ENCODE measurements around the gene PCDH12. TPM values are rescaled to one million over a fixed set of nuclear protein-coding genes. Genes with fewer than 3 reads are reported as not detected.
A peak's percentile ranks its signal among the peaks of the same experiment; 100 is the strongest.

The PCDH12 gene
- polyA plus RNA-seq, 2 donors = 0.16 to 0.40 TPM

- Histone ChIP-seq H3K4me3 (ENCODE audit: low read depth in 1 of 2, low read length in 2 of 2) (no peak overlapping the region), H3K27me3 (ENCODE audit: control insufficient read depth in 1 of 2, insufficient read depth in 2 of 2, low read length in 2 of 2) (no peaks in the 10 kb centered on the region), H3K36me3 (ENCODE audit: control insufficient read depth in 2 of 2, insufficient read depth in 2 of 2, low read length in 1 of 2) (peaks cover 9 to 22% of the 10 kb centered on the region in 2 donors), H3K27ac (ENCODE audit: low read depth in 2 of 2, low read length in 1 of 2) (no peak overlapping the region), H3K9me3 (ENCODE audit: control insufficient read depth in 2 of 2, insufficient read depth in 1 of 2, low read depth in 1 of 2, low read length in 1 of 2) (no peaks in the 10 kb centered on the region), H3K4me1 (ENCODE audit: control insufficient read depth in 2 of 2, insufficient read depth in 2 of 2, low read length in 1 of 2) (peaks cover 0 to 7% of the 10 kb centered on the region in 2 donors)
- WGBS, 2 donors = 67 to 73% methylated on average over 9 of the region's 9 CpGs
Observed at GRCh38 chr5:141942185-141942857, 15.7 kb downstream of the PCDH12 start.

- no peak overlapping the region for H3K4me3 ChIP-seq (ENCODE audit: low read depth in 1 of 2, low read length in 2 of 2)
- peaks cover 0 to 7% of the 10 kb centered on the region in 2 donors for H3K4me1 ChIP-seq (ENCODE audit: control insufficient read depth in 2 of 2, insufficient read depth in 2 of 2, low read length in 1 of 2)
- peaks cover 13 to 27% of the 10 kb centered on the region in 2 donors for H3K36me3 ChIP-seq (ENCODE audit: control insufficient read depth in 2 of 2, insufficient read depth in 2 of 2, low read length in 1 of 2)
- H3K27ac ChIP-seq (ENCODE audit: low read depth in 2 of 2, low read length in 1 of 2) = no peak overlapping the region
- WGBS, 2 donors = 80 to 81% methylated on average over 6 of the region's 6 CpGs
- H3K27me3 ChIP-seq (ENCODE audit: control insufficient read depth in 1 of 2, insufficient read depth in 2 of 2, low read length in 2 of 2) = no peaks in the 10 kb centered on the region
- no peaks in the 10 kb centered on the region for H3K9me3 ChIP-seq (ENCODE audit: control insufficient read depth in 2 of 2, insufficient read depth in 1 of 2, low read depth in 1 of 2, low read length in 1 of 2)
Observed at GRCh38 chr5:141941779-141942178, 16.2 kb downstream of the PCDH12 start.

- no peaks in the 10 kb centered on the region for H3K9me3 ChIP-seq (ENCODE audit: control insufficient read depth in 2 of 2, insufficient read depth in 1 of 2, low read depth in 1 of 2, low read length in 1 of 2)
- no peaks in the 10 kb centered on the region for H3K27me3 ChIP-seq (ENCODE audit: control insufficient read depth in 1 of 2, insufficient read depth in 2 of 2, low read length in 2 of 2)
- WGBS, 2 donors = 50 to 63% methylated on average over 6 of the region's 6 CpGs
- H3K36me3 ChIP-seq (ENCODE audit: control insufficient read depth in 2 of 2, insufficient read depth in 2 of 2, low read length in 1 of 2) = peaks cover 13 to 30% of the 10 kb centered on the region in 2 donors
- H3K4me1 ChIP-seq (ENCODE audit: control insufficient read depth in 2 of 2, insufficient read depth in 2 of 2, low read length in 1 of 2) = peaks cover 0 to 7% of the 10 kb centered on the region in 2 donors
- no peak overlapping the region for H3K4me3 ChIP-seq (ENCODE audit: low read depth in 1 of 2, low read length in 2 of 2)
- H3K27ac ChIP-seq (ENCODE audit: low read depth in 2 of 2, low read length in 1 of 2) = peak overlapping the region in 1 of 2 donors; percentile 36
Observed at GRCh38 chr5:141941307-141941706, 16.7 kb downstream of the PCDH12 start.

GRCh38 chr5:141940695-141941271, 17.2 kb downstream of the PCDH12 start:
- WGBS, 2 donors = 50 to 59% methylated on average over 6 of the region's 6 CpGs
- Histone ChIP-seq H3K9me3 (ENCODE audit: control insufficient read depth in 2 of 2, insufficient read depth in 1 of 2, low read depth in 1 of 2, low read length in 1 of 2) (no peaks in the 10 kb centered on the region), H3K27ac (ENCODE audit: low read depth in 2 of 2, low read length in 1 of 2) (no peak overlapping the region), H3K4me1 (ENCODE audit: control insufficient read depth in 2 of 2, insufficient read depth in 2 of 2, low read length in 1 of 2) (peaks cover 0 to 6% of the 10 kb centered on the region in 2 donors), H3K36me3 (ENCODE audit: control insufficient read depth in 2 of 2, insufficient read depth in 2 of 2, low read length in 1 of 2) (peaks cover 13 to 32% of the 10 kb centered on the region in 2 donors), H3K27me3 (ENCODE audit: control insufficient read depth in 1 of 2, insufficient read depth in 2 of 2, low read length in 2 of 2) (no peaks in the 10 kb centered on the region), H3K4me3 (ENCODE audit: low read depth in 1 of 2, low read length in 2 of 2) (no peak overlapping the region)

- no peak overlapping the region for H3K4me3 ChIP-seq (ENCODE audit: low read depth in 1 of 2, low read length in 2 of 2)
Observed at GRCh38 chr5:141935538-141935937, 22.5 kb downstream of the PCDH12 start.

GRCh38 chr5:141934099-141934844, 23.7 kb downstream of the PCDH12 start:
- Histone ChIP-seq H3K4me3 (ENCODE audit: low read depth in 1 of 2, low read length in 2 of 2) (no peak overlapping the region), H3K9me3 (ENCODE audit: control insufficient read depth in 2 of 2, insufficient read depth in 1 of 2, low read depth in 1 of 2, low read length in 1 of 2) (no peaks in the 10 kb centered on the region), H3K27me3 (ENCODE audit: control insufficient read depth in 1 of 2, insufficient read depth in 2 of 2, low read length in 2 of 2) (no peaks in the 10 kb centered on the region), H3K4me1 (ENCODE audit: control insufficient read depth in 2 of 2, insufficient read depth in 2 of 2, low read length in 1 of 2) (peaks cover 2 to 3% of the 10 kb centered on the region in 2 donors), H3K36me3 (ENCODE audit: control insufficient read depth in 2 of 2, insufficient read depth in 2 of 2, low read length in 1 of 2) (peaks cover 31 to 47% of the 10 kb centered on the region in 2 donors), H3K27ac (ENCODE audit: low read depth in 2 of 2, low read length in 1 of 2) (no peak overlapping the region)
- WGBS, 2 donors = 65 to 72% methylated on average over 11 of the region's 11 CpGs

More at GRCh38 chr5:141935538-141935937, 22.5 kb downstream of the PCDH12 start:
- Histone ChIP-seq H3K27ac (ENCODE audit: low read depth in 2 of 2, low read length in 1 of 2) (peak overlapping the region in 1 of 2 donors; percentile 5), H3K27me3 (ENCODE audit: control insufficient read depth in 1 of 2, insufficient read depth in 2 of 2, low read length in 2 of 2) (no peaks in the 10 kb centered on the region), H3K36me3 (ENCODE audit: control insufficient read depth in 2 of 2, insufficient read depth in 2 of 2, low read length in 1 of 2) (peaks cover 22 to 49% of the 10 kb centered on the region in 2 donors), H3K4me1 (ENCODE audit: control insufficient read depth in 2 of 2, insufficient read depth in 2 of 2, low read length in 1 of 2) (peaks cover 2 to 3% of the 10 kb centered on the region in 2 donors), H3K9me3 (ENCODE audit: control insufficient read depth in 2 of 2, insufficient read depth in 1 of 2, low read depth in 1 of 2, low read length in 1 of 2) (no peaks in the 10 kb centered on the region)
- WGBS, 2 donors = 57 to 75% methylated on average over 4 of the region's 4 CpGs

- no peaks in the 10 kb centered on the region for H3K9me3 ChIP-seq (ENCODE audit: control insufficient read depth in 2 of 2, insufficient read depth in 1 of 2, low read depth in 1 of 2, low read length in 1 of 2)
- no peak overlapping the region for H3K4me3 ChIP-seq (ENCODE audit: low read depth in 1 of 2, low read length in 2 of 2)
- no peak overlapping the region for H3K27ac ChIP-seq (ENCODE audit: low read depth in 2 of 2, low read length in 1 of 2)
- H3K27me3 ChIP-seq (ENCODE audit: control insufficient read depth in 1 of 2, insufficient read depth in 2 of 2, low read length in 2 of 2) = no peaks in the 10 kb centered on the region
- 95 to 96% methylated on average over 7 of the region's 7 CpGs for WGBS, 2 donors
- H3K4me1 ChIP-seq (ENCODE audit: control insufficient read depth in 2 of 2, insufficient read depth in 2 of 2, low read length in 1 of 2) = peaks cover 2 to 3% of the 10 kb centered on the region in 2 donors
- peaks cover 24 to 48% of the 10 kb centered on the region in 2 donors for H3K36me3 ChIP-seq (ENCODE audit: control insufficient read depth in 2 of 2, insufficient read depth in 2 of 2, low read length in 1 of 2)
Observed at GRCh38 chr5:141933151-141933550, 24.9 kb downstream of the PCDH12 start.

- H3K36me3 ChIP-seq (ENCODE audit: control insufficient read depth in 2 of 2, insufficient read depth in 2 of 2, low read length in 1 of 2) = peaks cover 18 to 48% of the 10 kb centered on the region in 2 donors
Observed at GRCh38 chr5:141931694-141932093, 26.3 kb downstream of the PCDH12 start.

GRCh38 chr5:141929398-141930058, 28.5 kb downstream of the PCDH12 start:
- H3K27ac ChIP-seq (ENCODE audit: low read depth in 2 of 2, low read length in 1 of 2) = no peak overlapping the region
- peaks cover 15 to 45% of the 10 kb centered on the region in 2 donors for H3K36me3 ChIP-seq (ENCODE audit: control insufficient read depth in 2 of 2, insufficient read depth in 2 of 2, low read length in 1 of 2)
- H3K9me3 ChIP-seq (ENCODE audit: control insufficient read depth in 2 of 2, insufficient read depth in 1 of 2, low read depth in 1 of 2, low read length in 1 of 2) = no peaks in the 10 kb centered on the region
- no peaks in the 10 kb centered on the region for H3K27me3 ChIP-seq (ENCODE audit: control insufficient read depth in 1 of 2, insufficient read depth in 2 of 2, low read length in 2 of 2)
- 91 to 92% methylated on average over 19 of the region's 19 CpGs for WGBS, 2 donors
- peaks cover 0 to 2% of the 10 kb centered on the region in 2 donors for H3K4me1 ChIP-seq (ENCODE audit: control insufficient read depth in 2 of 2, insufficient read depth in 2 of 2, low read length in 1 of 2)
- H3K4me3 ChIP-seq (ENCODE audit: low read depth in 1 of 2, low read length in 2 of 2) = no peak overlapping the region

More at GRCh38 chr5:141931694-141932093, 26.3 kb downstream of the PCDH12 start:
- Histone ChIP-seq H3K4me1 (ENCODE audit: control insufficient read depth in 2 of 2, insufficient read depth in 2 of 2, low read length in 1 of 2) (peaks cover 3% of the 10 kb centered on the region in 2 donors), H3K27me3 (ENCODE audit: control insufficient read depth in 1 of 2, insufficient read depth in 2 of 2, low read length in 2 of 2) (no peaks in the 10 kb centered on the region), H3K9me3 (ENCODE audit: control insufficient read depth in 2 of 2, insufficient read depth in 1 of 2, low read depth in 1 of 2, low read length in 1 of 2) (no peaks in the 10 kb centered on the region), H3K27ac (ENCODE audit: low read depth in 2 of 2, low read length in 1 of 2) (no peak overlapping the region), H3K4me3 (ENCODE audit: low read depth in 1 of 2, low read length in 2 of 2) (no peak overlapping the region)
- WGBS, 2 donors = 83 to 89% methylated on average over 5 of the region's 5 CpGs
